ENCODE data around the gene PTPRN2.

PTPRN2 gene

GRCh38 chr7:157809863-157810851 is 777.5 kb downstream of the PTPRN2 start:
- DNase-seq = no peak

DNA sequence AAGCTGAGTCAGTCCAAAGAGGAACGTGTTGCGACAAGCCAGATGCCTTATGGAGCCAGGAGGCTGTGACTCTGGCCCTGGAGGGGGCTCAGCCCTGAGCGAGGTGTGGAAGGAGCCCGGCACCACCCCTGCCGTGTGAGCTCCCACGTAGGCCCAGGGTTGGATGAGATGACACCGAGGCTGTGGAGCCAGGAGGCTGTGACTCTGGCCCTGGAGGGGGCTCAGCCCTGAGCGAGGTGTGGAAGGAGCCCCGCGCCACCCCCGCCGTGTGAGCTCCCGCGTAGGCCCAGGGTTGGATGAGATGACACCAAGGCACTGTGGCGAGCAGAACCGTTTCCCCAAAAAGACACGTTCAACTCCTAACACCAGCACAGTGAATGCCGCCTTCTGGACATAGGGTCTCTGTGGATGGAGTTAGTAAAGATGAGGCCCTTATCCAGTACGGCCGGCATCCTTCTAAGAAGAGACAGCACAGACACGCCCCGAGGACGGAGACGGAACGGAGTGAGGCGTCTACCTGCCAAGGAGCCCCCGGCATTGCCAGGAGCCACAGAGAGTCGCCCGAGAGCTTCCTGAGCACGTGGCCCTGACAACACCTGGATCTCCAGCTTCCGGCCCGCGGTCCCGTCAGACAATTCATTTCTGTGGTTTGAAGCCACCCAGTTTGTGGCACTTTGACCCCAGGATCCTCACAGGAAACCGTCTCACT is 778.3 kb downstream of the PTPRN2 start:
- no peak for DNase-seq

GRCh38 chr7:157808042-157808441 is 779.6 kb downstream of the PTPRN2 start:
- no peak for DNase-seq

GRCh38 chr7:157807510-157807909 is 780.1 kb downstream of the PTPRN2 start:
- DNase-seq = no peak

DNA sequence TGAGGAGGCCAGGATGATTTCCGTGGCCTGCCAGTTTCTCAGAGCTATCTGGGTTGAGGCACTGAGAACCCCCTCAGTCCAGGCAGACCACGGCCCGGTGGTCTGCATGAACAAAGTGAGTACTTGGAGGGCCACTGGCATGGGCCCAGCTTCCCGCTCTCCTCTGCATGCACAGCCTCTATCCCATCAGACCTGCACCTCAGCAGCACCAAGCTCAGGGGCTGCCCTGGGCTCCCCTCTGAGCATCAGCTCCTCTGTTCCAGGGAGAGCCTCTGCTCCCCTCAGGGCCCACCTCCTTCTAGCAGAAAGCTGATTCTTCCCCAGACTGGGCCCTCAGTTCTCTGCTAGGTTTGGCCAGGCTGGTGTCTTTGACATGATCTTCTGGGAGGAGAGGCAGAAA is 780.9 kb downstream of the PTPRN2 start:
- no peak for DNase-seq

GRCh38 chr7:157805713-157806112 is 781.9 kb downstream of the PTPRN2 start:
- no peak for DNase-seq

DNA sequence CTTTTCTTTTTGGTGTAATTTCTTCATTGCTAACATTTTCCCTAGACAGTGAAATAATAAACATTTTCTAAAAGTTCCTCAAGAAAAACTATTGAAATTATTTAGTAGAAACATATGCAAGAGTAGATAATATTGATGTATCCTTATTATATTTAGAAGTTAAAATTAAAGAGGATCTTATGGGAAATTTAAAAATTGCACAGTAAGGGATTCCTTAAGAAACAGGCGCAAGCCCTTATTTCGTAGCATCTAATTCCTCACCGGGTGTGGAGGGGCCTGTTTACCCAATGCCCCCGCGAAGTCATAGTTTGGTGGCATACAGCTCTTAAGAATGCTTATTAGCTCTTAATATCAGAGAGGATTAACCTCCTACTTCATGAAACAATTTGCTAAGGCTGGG is 783.7 kb downstream of the PTPRN2 start:
- DNase-seq = no peak

DNA sequence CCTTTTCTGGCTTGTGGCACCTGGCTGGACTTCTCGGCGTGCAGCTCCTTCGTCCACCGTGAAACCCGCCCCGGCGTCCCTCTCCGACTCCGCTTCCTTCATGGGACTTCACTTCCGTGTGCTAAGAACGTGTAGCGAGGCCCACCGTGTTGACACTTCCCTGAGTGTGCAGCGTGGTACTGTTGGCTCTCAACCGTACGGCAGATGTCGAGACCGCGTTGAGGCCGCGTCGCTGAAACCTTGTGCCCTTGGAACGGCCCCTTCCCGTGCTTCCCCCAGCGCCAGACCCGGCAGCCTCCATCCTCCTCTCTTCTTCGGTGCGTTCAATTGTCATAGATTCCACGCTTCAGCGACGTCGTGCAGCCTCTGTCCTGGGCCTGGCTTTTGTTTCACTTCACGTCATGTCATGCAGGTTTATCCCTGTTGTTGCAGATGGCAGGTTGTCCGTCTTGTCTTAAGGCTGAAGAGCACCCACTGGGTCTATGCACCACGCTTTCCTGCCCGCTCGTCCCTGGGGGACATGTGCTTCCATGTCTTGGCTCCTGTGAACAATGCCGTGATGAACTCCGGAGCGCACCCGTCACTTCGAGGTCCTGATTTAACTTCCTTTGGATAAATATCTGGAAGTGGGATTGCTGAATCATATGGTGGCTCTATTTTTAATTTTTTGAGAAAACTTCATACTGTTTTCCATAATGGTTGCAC is 785.5 kb downstream of the PTPRN2 start:
- DNase-seq = no peak

DNA sequence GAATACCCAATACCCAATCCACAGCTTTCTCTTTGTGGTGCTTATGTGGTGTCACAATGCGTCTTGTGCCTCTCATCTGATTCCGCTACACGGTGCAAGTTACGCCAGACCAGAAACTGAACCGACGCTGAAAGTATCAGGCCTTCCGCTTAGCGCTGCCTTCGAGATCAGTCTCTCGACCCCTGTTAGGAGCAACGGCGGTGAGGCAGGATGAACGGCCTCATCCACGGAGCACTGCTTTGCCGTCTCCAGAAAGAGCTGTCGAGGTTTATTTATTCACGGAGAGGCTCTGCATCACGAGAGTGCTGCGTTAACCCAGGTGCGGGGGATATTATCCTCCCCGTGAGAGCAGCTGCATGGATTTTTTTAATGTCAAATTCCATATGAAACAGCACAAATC is 786.5 kb downstream of the PTPRN2 start:
- no peak for DNase-seq

DNA sequence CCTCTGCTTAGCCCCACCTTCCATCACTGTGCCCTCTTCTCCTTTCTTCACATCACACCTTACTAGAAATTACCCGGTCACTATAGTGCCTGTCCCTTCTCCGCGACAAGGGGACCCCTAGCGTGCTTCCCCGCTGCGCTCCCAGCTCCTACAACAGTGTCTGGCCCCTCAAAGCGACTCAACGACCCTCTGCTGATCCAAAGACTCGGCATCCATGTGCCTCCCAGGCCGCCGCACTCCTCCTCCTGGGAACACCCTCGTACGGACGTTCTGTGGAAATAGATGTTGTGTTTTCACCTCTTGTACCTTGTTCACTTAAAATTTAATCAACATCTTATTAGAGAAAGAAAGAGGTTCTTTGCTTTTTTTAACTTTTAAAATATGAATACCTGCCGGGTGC is 787.3 kb downstream of the PTPRN2 start:
- DNase-seq = no peak

GRCh38 chr7:157799076-157799685 is 788.4 kb downstream of the PTPRN2 start:
- no peak for DNase-seq

DNA sequence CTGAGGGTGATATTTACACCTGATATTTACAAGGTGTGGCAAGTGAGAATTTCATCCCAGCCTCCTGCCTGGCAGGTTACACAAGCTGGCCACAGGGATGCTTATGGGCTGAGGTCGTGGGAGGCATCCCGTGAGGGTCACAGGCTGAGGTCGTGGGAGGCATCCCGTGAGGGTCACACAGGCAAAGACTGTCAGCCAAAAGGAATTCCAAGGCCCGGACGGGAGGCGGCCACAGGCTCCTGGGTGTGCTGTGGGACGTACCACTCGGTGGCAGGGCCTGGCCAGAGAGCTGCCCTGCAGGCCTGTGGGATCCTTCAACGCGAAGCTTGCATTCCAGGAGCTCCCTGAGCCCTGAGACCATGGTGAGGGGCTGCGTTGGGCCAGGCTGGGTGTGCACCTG is 790.3 kb downstream of the PTPRN2 start:
- no peak for DNase-seq

DNA sequence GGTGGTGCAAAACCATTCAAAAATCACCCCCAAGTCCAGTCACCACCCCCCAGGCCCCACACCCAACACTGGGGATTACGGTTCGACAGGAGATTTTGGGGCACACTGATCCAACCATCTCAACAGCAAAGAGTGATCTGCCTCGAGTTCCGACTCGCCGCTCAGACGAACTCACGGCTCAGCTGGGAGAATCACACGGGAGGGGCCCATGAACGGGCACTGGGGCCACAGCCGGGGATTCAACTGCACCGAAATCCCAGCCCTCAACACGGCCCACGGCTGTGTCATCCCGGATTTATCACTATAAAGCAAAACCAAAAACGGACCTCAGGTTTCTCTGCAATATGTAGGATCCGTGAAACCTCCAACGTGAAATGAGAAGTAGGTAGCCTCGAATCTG is 790.8 kb downstream of the PTPRN2 start:
- DNase-seq = no peak

- no peak for DNase-seq
These were observed 792.0 kb downstream of the PTPRN2 start for GRCh38 chr7:157795643-157796042.

GRCh38 chr7:157795199-157795598 is 792.4 kb downstream of the PTPRN2 start:
- no peak for DNase-seq

GRCh38 chr7:157794746-157795065 is 792.9 kb downstream of the PTPRN2 start:
- DNase-seq = no peak

DNA sequence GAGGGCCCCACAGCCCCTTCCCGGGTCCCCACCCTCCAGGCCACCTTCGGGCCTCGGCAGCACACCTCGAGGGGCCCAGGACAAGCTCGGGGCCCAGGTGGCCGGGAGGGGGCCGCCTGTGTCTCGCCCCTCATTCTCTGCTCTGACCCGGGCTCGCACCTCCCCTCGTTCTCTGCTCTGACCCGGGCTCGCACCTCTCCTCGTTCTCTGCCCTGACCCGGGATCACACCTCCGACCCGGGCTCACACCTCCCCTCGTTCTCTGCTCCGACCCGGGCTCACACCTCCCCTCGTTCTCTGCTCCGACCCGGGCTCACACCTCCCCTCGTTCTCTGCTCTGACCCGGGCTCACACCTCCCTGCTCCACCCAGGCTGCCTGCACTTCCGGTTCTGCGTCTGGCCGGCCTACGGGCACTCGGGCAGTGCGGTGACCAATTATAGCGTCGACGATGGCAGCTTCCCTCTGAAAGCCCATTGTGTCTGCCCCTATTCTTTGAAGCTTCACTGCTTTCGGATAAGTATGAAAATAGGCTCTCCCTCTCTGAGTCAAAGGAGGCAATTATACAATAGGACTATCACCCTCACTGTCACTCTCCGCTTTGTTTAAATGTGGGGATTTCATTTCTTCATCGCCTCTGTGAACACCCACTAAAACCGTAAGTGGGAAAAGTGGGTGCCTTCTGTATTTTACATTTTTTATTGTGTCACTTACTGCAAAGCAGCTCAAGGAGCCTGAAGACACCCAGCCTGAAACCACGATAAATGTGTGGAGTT is 793.5 kb downstream of the PTPRN2 start:
- DNase-seq = no peak

GRCh38 chr7:157793087-157793353 is 794.6 kb downstream of the PTPRN2 start:
- DNase-seq = no peak

GRCh38 chr7:157792241-157793086 is 795.2 kb downstream of the PTPRN2 start:
- DNase-seq = no peak

DNA sequence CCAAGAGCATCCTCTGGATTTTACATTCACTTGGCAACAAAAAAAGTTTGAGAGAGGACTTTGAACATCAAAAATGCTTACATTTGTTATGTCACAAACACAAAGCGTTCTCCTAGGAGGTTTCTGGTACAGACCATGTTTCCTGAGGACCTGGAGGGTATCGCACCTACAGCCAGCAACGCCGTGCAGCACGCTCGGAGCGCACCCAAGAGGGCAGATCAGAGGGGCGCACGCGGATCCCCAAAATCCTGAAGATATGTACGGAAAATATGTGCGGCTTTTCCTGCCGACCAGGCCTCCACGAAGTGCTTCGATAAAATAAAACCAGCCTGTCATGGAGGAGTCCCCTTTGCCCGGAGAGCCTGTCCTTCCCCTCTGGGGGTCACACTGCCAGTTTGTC is 796.0 kb downstream of the PTPRN2 start:
- no peak for DNase-seq

DNA sequence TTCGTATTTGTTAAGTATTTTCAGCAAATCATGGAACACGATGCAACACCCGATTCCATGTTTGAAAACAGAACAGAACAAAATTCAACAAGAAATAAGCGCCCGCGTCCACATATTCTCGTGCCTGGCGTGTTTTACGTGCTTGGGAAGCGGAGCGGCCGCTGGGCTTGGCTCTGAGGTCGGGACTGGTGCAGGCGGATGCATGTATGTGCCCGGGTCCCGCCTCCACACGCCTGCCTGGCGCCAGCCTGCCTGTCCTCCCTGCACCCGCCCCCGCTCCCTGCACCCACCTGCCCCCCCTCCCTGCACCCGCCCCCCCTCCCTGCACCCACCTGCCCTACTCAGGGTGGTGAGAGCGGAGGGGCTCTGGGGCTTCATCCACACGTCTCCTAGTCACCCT is 796.4 kb downstream of the PTPRN2 start:
- DNase-seq = no peak

- DNase-seq = no peak
These were observed 797.7 kb downstream of the PTPRN2 start for GRCh38 chr7:157789942-157790341.
